Stimulated activated CD8-positive, alpha-beta memory T cell treated with anti-CD3 and anti-CD28 coated beads, Interleukin-12 subunit alpha, Interleukin-12 subunit beta, amount 100 ng/mL, for 1 hour (primary cell): Measurements from ENCODE around the gene GIT1.

Source experiments
- DNase-seq: peaks from one replicate; pipeline ENCODE4 v3.0.0-alpha.2; 2020; ENCODE audit warnings: low read depth

Gene GIT1

DNA sequence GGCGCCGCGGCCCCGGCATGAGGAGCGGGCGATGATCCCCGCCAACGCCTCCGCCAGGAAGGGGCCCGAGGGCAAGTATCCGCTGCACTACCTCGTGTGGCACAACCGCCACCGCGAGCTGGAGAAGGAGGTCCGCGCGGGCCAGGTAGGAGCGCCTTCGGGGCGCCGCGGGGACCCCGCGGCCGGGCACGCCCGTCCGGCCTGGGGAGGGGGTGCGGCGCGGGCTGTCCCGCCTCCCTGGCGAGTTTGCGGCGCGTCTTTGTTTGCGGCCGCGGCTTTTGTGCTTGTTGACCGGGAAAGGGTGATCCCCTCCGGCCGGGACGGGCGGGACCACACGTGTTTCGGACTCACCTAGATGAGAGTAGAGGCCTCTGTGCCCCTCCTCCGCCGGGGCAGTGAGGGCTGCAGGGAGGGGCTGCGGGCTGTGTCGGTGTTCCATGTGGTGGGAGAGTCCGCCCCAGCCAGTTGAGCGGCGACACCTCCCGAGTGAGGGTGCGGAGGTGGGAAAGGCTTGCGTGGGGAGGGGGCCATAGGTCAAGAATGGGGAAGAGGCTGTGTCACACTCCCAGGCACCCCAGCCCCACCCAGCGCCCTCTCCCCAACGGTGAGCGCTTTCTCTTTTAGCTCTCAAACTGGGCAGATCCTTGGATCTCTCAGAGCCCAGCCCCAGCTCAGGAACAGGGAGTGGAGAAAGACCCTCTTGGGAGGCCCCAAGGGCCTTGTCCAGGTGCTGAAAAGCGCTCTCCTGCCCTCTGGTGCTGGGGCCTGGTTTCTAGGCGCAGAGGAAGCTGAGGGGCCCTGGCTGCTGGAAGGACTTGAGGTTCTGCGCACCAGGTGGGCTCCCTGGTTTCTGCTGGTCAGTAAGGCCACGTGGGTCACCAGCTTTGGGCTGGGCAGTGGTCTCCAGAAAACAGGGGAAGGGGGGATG lies 4.4 kb upstream of the GIT1 start:
- DNase-seq: no peak

DNA sequence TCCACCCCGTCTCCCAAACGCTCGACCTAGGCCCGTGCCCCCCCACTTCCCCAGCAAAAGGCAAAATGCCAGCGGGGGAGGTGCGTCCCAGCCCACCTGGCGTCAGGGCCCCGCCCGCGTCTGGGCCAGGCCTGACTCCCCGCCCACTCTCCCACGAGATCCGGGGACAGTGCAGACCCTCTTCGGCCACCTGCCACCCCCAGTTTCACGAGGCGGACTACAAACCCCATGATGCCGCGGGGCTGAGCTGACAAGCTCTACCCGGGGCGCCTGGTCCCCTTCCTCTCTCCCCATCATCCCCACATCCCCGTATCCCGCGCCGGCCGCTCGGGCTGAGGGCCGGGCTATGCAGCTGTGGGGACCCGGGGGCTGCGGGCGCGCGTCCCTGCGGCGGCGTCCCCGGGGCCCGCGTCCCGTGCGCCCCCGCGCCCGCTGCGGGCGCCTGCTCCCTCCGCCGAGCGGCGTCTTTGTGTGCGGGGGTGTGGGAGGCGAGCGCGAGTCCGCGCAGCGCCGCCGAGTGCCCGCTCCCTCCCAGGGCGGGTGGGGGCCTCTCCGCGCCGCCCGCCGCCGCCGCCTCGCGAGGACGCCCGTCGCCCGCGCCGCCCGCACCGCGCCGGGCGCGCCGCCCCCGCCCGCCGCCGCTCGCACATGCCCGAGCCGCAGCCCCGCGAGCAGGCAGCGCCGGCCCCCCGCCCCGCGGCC lies 3.6 kb upstream of the GIT1 start, which contains the start of gene ANKRD13B:
Gene ANKRD13B, plus strand, starts transcription at position 283 of the 702 bp plus-strand sequence. CDS start 490 bp downstream, outside the sequence.
- no peak for DNase-seq

DNA sequence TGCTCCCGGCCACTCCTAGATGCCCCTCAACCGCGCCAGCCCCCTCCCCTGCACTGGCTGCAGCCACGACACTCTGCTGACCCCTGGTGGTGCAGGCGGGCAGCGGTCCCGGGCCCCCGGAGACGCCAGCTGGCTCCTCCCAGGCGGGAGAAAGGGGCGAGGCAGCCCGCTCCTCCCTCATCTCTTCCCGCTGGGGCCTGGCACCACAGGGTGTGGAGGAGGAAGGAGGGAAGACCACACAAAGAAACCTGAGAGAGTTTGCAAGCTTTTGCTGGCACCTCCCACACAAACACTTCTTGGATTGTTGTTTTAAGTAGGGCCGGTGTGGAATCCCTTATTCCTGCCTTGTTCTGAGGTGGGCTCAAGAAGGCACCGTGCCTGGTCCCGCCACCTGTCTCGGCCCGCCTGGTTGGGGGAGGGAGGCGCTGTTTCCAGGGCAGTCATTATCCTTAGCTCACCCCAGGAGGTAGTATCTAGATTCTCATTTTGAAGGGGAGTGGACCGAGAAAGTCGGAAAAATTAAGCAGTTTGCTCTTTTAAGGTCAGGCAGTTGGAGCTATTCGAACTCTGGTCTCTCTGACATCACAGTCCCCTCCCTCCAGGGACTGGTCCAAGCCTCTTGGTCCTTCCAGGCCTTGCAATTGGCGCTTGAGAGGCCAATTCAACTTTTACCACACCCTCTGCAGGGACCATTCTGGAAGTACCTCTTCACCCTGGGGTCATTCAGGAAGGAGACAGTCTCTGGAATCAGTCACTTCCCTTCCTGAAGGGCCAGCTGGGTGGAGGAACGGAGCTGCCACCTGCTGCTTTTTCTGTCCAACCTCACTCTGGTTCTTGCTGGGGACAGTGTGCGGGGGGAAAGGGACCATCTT lies 2.5 kb upstream of the GIT1 start:
- no peak for DNase-seq

DNA sequence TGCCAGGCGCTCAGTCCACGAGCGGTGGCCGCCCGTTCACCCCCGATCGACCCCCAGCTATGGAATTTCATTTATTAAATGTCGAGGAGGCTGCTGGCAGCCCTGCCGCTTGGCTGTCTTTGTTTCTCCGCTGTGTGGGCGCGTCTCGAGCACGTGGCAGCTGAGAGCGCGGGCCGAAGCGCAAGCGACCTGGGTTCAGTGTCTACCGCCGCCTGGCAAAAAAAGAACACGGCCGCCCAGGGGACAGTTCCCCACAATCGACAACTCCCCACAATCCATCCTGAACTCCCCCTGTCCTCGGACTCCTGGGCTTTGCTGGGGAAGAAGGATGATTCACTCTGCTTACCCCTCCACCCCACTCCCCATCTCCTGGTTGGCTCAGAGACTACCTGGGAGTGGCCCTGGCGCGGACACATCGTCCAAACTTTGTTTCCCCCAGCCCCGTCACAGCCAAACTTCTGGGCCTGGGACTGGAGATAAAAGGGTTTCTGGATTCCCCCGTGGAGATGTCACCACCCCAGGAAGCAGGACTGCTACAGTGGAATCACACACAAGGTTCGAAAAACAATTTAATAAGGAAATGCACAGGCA lies 1.8 kb upstream of the GIT1 start:
- DNase-seq: no peak

DNA sequence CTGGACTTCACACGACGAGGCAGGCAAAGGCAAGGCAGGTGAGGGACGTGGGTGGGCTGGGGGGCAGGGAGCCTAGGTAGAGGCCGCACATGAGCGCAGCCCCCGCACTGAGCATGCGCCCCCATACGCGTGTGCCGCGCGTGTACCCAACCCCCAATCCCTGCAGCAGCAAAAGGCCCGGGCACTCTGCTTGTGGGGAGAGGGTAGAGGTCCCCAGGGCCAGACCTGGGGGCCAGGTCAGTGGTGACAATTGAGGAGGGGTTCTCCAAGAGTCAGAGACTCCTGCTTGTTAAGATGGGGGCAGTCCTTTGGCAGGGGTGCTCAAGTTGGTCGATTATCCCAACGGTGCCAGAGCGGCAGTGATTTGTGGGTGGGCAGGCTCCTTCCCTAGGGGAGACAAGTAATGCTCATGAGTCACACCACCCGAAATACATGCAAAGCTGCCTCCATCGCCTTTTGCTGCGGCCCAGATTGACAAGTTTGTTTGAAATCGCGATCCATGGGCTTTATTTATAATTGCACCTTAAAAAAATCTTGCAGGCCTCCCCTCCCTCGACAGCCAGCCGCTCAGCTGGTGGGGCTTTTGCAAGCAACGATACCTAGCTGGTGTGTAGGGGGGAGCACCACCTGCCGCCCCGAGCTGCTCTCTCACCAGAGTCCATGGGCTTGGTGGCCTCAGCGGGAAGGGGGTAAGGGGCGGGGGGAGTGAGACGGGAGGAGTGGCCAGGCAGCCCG lies 1.1 kb upstream of the GIT1 start:
- DNase-seq: no peak

DNA sequence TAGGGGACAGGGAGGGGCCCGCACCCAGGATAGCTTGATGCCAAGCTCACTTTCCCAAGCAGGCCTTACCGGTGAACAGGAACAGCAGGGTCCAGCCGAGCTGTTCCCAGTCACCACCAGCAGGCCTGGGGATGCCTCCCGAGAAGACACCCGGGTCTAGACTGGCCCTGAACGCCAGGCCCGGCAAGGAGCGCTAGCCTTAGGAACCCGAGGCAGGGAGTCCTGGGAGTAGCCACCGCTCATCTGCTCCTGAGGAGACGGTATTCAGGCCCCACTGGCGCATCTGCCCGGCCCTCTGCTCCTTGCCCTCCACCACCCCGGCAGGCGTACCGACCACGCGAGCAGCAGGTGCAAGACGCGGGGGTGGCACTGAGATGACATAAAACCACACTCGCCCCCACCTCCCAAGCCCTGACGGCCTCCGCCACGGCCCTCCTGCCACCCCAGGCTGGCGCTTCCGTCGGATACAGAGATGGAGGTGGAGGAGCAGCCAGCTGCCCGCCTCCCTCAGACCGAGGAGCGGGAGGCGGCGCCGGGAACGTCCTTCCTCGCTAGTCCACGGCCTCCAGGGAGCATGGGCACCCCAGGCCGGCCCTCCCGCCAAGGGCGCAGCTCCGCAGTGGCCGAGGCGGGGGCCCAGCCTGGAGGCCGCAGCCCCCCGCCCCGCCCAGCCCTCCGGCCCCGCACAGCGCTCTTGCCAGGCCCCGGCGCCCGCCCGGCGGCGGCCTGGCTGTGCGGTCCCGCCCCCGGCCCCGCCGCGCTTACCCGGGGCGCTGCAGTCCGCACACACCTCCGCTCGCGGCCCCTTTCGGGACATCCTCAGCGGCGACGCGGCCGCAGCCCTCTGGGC lies 661 bp downstream of the GIT1 start:
- peak; percentile 15 for DNase-seq

DNA sequence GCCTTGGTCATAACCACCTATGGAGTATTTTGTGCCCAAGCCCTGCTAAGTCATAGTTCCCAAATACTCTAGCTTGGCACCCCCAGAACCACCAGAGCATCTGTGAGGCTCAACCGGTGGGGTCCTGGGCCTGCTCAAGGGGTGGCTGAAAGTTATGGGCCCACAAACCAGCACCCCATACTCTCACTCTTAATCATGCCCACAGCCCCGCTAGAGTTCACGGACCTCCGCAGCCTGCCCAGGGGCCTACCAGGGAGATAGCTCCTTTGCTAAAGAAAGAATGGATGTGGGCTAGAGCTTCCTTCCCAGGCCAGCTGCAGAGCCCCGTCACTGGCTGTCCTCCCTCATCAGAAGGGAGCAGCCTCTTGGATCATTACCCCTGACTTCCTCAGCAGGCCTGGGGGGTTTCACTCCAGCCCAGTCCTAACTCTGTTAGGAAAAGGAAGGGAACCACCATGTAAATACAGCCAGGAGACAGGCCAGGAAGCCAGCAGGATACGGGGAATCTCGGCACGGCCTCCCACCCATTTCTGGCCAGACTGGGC lies 1.4 kb downstream of the GIT1 start:
- DNase-seq: no peak

DNA sequence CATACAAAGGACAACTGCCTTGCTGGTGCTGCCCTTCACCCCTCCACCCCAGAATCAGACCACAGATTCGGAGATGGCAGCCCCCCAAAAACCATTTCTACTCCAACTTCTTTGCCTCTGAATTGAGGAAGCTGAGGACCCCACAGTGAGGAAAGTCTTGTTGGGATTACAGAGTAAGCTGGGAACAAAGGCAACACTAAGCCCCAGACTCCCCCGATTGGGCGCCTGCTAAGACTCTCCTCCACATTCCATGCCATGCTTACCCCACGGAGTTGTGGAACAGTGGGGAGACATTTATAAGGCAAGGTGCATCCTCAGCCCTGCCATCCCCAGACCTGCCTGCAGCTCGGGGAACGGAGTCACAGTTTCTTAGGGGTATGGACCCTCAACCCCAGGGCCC lies 1.9 kb downstream of the GIT1 start:
- no peak for DNase-seq

DNA sequence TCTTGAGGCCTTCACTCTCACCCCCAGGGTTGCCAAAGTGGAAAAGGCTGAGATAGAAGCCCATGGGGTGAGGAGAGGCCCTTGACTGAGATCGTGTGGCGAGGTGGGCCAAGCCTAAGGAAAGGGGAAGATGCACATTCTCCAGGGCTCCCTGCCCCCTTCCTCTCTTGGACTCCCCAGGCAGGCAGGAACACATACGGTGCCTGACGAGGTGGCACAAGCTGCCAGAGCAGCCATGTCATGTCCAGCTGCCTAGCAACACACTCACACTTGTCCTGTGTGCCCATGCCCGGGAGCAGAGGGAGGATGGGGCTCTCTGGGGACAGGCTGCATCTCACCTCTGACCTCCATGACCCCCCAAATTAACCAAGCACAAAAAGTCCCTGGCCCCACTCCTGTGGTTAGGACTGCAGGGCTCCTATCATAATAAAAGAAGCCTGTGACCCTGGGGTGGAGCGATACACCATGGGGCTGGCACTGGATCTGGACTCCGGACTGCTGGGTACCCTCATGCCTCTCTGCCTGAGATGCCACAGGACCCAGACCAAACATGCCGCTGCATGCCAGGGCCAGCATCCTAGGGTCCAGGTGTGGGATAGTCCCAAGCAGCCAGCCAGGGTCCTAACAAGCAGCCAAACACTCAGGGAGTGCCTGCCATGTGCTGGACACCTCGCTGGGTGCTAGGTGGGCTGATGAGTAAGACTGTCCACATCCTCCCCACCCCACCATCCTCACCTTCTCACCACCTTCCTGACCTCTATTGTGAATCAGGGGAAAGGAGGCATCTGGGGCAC lies 2.6 kb downstream of the GIT1 start:
- no peak for DNase-seq

DNA sequence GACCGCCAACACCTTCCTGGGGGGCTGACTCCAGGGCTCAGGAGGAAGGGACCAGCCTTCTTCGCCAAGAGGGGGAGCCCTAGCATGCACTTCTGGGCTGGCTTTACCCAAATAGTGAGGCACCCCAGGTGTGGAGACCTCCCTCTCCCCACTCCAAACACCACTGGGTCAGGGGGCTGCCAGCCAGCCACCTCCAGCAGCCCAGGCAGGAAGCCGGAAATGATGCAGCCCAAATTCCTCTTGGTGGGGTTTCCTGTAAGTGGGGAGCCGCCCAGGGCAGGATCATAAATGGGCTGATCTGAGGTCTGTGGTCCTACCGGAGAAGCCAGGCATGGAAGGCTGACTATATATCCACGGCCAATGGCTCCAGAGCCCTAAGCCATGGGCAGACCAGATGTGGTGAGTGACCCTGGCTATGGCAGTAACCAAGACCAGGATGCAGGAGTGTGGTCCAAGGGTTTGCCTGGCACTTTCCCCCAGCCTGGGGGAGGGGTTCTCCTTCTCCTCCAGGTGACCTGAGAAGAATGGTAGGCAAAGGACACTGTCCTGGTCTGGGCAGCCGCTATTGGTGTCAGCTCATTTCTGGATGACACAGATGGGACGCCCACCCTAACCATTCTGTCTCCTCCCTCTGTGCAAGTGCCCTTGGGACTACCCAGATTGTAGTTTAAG lies 4.2 kb downstream of the GIT1 start:
- DNase-seq: no peak

DNA sequence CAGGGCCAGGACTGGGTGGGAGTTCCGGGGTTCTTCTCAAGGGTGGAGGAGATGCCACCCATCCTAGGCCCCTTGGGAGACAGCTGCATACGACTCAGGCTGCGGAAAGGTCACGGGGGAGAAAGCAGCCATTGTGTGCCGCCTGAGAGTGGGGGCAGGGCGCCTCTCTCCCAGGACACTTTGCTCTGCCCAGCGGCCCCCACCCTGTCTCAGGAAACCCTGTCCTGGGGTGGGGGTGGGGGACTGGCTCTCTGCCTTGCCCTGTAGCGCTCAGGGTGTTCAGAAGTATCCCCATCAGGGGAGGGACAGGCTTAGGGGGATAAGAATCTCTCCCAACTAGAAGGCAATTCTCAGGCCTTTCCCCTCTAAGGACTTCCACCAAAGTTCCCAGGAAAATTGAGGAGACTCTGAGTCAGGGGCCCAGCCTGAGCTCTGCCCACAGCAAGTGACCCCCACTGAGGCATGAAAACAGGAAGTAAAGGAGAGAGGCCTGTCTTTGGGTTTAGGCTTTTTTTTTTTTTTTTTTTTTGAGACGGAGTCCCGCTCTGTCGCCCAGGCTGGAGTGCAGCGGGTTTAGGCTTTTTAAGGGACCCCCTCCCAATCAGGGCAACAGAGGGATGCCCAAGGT lies 4.9 kb downstream of the GIT1 start:
- no peak for DNase-seq

DNA sequence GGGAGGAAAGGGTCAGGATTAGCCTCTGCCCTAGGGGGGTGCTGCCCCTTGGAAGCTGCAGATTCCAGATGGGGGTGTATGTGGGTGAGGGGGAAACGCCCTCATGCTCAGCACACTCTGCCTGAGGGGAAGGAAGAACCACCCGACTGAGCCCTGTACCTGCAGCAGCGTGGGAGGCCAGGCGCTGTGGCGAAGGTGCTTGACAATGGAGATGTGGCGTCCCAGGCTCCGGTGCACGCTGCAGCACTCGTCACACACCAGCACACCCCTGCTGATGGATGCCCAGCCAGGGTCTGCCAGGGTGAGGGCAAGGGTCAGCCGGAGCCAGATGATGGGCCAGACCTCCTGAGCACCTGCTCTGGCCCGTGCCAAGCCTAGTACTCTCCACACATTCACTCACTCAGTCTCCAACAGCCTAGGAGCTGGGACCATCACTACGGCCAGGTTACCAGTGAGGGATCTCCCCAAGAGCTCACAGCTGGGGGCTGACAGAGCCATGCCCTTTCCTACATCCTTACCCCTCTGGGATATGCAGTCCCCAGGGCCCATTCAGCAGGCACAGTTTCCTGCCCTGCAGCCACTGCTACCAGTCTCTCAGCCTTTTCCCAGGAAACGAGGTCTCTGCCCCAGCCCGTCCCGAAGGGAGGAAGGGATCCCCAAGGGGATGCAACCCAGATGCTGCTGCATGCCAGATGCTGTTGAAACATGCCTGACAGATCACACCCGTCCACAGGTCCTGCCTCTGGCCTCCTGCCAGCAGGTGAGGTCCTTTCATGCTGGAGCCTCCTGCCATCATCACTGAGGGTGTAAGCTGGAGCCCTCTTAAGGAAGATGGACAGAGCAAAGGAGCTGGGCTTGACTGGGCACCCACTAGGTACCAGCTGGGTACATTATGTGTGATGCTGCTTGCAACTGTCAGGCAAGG lies 5.9 kb downstream of the GIT1 start:
- DNase-seq: no peak

DNA sequence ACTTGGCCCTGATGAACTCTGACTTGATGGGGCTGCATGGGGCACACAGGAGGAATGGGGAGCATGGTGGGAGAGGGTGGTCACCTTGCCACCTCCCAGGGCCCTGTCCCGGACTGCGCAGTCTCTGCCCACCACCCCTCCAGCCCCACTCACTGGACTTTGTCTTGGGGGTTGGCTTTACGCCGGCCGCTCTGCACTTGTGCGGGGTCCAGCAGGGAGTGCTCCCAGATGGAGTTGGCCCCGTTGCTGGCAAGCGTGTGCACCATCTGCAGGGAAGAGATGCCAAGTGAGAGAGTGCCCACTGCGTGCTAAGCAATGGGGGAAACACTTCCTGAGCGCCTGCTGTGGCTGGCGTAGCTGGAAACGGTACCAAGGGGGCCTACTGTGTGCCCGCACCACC lies 6.7 kb downstream of the GIT1 start:
- DNase-seq: no peak

DNA sequence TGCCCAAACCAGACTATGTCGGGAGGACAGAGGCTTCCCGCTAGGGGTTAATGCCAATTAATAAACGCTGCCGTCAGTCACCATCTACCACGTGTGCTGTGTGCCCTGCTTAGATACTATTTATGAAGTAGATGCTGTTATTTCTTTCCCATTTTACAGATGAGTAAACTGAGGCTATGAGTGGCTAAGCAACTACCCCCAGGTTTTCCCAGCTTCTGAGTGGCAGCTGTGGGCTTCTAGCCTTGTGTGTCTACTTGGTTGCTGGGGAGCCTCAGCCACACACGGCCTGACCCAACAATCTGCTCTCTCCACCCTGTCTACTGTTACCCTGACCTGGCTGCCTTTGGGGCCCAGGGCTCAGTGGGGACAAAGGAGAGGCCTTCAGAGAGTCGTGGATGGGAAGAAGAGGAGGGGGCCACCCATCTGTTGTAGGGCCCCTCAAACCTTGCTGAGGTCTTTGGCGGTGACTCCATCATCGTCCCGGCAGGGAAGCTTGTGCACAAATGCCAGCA lies 7.1 kb downstream of the GIT1 start:
- DNase-seq: no peak

DNA sequence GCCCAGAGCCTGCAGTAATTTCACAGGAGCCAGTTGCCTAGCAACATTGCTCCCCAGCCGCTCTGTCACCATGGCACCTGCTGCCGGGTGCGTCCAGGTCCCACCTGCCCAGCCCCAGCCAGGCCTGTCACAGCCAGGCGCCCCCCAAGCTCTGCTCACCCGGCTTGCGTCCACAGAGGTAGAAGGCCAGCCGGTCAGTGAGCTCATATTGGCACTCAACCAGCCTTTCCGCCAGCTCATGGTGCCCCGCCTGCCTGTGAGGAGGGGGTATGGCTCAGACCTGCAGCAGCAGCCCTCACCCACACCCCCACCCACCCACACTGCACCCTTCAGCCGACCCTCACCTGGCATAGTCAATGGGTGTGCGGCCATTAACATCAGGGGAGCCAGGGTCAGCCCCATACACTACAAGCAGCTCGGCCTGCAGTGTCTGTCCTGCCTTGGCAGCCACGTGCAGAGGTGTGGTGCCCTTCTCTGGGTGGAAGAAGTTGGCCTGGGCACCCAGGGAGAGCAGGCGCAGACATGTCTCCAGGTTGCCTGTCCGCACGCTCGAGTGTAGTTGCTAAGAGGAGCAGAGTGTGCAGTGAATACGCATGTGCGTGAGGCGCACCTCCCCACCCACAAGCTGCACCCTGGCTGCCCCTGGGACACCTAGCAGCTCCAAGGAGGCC lies 7.7 kb downstream of the GIT1 start:
- no peak for DNase-seq
